Measurements from ENCODE around the gene UNC5B.

Gene UNC5B

DNA sequence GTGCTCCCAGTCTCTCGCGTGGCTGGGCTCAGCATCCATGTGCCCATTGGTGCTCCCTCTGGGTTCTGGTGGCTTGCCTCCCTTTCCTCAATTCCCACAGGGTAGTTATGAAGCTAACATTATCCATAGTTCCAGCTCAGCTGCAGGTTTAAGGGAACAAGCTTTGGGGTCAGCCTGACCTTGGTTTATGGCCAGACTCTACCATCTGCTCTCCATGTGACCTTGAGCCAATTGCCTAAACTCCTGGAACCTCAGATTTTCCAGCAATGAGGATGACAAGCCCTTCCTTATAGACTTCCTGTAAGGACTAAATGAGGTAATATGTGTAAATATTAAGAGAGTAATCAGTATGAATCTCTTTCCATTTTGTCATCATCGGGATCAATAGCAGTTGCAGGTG is 96.6 kb downstream of the UNC5B start:
- TF ChIP-seq, protein P1, sequence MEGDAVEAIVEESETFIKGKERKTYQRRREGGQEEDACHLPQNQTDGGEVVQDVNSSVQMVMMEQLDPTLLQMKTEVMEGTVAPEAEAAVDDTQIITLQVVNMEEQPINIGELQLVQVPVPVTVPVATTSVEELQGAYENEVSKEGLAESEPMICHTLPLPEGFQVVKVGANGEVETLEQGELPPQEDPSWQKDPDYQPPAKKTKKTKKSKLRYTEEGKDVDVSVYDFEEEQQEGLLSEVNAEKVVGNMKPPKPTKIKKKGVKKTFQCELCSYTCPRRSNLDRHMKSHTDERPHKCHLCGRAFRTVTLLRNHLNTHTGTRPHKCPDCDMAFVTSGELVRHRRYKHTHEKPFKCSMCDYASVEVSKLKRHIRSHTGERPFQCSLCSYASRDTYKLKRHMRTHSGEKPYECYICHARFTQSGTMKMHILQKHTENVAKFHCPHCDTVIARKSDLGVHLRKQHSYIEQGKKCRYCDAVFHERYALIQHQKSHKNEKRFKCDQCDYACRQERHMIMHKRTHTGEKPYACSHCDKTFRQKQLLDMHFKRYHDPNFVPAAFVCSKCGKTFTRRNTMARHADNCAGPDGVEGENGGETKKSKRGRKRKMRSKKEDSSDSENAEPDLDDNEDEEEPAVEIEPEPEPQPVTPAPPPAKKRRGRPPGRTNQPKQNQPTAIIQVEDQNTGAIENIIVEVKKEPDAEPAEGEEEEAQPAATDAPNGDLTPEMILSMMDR (conservative IDR thresholded peaks at IDR 0.05): no peak
- no peak overlapping the region for H3K27ac ChIP-seq

DNA sequence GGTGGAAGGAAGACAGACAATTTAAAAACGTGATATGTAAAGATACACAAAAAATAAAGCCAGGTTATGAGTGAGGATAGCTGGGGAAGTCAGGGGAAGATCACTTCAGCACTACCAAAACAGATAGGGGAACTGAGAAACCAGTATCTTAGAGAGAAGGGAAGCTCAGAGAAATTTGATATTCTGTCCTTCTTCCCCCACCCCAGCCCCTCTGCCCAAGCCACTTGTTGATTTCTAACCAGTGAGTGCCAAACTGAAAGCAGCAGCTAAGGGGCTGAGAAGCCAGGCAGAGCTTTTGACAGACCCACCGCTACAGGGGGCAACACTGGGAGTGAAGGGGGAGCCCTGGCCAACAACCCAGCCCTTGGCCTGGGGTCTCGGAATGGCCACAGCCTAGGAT is 97.5 kb downstream of the UNC5B start:
- TF ChIP-seq, protein P1 (conservative IDR thresholded peaks at IDR 0.05): no peak
- no peak overlapping the region for H3K27ac ChIP-seq

DNA sequence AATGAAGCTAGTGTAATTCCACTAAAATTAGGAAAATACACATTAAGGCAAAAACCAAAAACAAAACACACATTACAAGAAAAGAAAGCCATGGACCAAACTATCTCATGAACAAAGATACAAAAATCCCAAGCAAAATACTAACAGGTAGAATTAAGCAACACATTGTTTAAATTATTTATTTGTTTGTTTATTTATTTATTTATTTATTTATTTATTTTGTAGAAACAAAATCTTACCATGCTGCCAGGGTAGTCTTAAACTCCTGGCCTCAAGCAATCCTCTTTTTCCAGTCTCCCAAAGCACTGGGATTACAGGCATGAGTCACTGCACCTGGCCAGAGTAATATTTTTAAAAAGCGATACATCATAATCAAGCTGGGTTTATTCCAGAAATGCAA is 99.8 kb downstream of the UNC5B start:
- TF ChIP-seq, protein P1 (conservative IDR thresholded peaks at IDR 0.05): no peak

DNA sequence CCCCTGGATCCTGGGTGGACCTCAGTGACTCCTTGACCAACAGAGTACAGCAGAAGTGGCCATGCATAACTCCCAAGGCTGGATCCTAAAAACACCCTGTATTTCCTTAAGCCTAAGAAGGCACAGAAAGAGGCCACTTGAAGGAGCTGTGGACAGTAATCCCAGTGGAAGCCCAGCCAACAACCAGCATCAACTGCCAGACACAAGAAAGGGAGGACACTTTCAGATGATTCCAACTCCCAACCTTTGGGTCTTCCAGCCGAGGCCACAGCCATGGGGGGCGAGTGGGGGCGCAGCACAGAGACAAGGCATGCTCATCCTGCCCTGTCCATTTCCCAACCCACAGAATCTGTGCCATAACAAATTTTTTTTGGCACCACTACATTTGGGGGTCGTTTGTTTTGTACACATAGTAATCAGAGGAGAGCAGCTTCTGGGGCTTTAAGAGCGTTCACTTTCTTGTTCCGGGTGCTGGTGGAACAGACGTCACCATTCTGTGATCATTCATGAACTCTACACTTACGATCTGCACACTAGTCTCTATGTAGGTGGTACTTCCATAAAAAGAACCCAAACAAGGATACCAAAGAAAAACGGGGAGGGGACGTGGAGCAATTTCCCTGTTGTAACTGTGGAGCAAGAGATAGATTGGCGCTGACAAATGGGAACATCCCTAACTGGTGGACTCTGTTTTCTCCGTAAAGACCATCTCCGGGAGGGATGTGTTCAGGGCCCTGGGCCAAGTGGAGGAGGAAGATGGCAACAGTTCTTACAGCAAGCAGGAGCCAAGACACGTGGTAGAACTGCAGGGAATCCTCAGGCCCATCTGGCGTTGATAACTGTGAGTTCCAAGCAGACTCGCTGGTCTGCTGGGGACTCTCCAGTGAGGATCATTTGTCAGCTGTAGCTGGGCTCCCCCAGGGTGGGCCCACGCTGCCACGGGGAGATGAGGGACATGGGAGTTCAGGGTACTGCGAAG is 100.7 kb downstream of the UNC5B start:
- H3K27ac ChIP-seq: no peak overlapping the region
- TF ChIP-seq, protein P1 (conservative IDR thresholded peaks at IDR 0.05): no peak

More for the DNA sequence above, 99.8 kb downstream of the UNC5B start:
- H3K27ac ChIP-seq: no peak overlapping the region

DNA sequence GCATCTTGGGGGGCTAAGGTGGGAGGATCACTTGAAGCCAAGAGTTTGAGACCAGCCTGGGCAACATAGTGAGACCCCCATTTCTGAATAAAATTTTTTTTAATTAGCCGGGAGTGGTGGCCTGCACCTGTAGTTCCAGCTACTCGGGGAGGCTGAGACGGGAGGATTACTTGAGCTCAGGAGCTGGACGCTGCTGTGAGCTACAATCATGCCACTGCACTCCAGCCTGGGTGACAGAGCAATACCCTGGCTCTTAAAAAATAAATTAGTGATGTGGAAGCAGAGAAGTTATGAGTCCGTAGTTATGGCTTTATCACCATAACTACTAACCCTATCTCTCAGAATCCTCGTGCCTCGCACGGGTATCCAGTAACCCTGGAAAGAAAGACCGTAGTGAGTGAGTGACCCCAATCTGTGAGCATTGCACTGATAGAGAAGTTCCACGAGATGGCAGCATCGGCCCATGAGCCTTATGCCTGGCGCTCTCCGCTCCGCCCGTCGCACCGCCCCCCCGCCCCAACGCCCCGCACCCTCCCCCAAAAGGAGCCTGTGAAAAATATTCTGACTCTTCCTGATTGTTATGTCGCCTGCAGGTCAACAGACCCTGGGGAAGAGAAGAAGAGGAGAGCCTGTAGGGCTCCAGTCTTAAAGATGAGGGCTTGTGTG is 101.8 kb downstream of the UNC5B start:
- H3K27ac ChIP-seq: no peak overlapping the region; the same call in 1 of the 2 replicates
- TF ChIP-seq, protein P1 (conservative IDR thresholded peaks at IDR 0.05): peak; percentile 92

DNA sequence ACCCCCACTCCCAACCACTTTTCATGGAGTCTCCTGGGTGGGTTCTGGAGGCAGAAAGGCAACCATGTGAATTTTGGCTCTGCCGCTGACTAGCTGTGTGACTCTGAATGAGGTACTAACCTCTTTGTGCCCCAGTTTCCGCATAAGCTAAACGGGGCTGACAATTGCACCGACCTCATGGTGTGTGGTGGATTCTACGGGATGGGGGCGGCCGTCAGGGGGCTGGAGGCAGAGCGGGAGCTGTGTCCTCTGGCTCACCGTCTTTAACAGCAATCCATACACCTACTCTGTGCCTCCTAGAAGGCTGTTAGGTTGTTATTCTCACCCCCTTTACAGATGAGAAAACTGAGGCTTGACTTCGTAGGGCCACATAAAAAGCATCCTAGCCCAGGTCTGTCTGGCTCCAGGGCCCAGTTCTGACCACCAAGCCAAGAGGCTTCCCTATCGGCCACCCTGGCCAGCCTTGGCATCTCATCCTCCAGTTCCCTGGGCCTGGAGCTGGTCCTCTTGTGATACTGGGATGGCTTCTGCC is 102.4 kb downstream of the UNC5B start:
- H3K27ac ChIP-seq: no peak overlapping the region; the same call in 1 of the 2 replicates

More for the DNA sequence above, 102.4 kb downstream of the UNC5B start:
- TF ChIP-seq, protein P1 (conservative IDR thresholded peaks at IDR 0.05): peak; percentile 38; the same call in 1 of the 2 replicates
